H1 (cell line): ENCODE results near the gene TNRC6B. TPM values are rescaled to one million over a fixed set of nuclear protein-coding genes. Genes with fewer than 3 reads are reported as not detected.

Experiments used
- CEBPB ChIP-seq: IDR thresholded peaks from 2 replicates; pipeline ENCODE4 v1.6.1; 2012; ENCODE audit warnings: low read depth, low read length
- CHD2 ChIP-seq: IDR thresholded peaks from 2 replicates; pipeline ENCODE4 v1.6.1; 2012; ENCODE audit warnings: low read length, improper control_type of control experiment
- CREB1 ChIP-seq: IDR thresholded peaks from 2 replicates; pipeline ENCODE4 v1.6.1; 2012; ENCODE audit warnings: inconsistent platforms
- NRF1 ChIP-seq: IDR thresholded peaks from 2 replicates; pipeline ENCODE4 v1.6.1; 2011; ENCODE audit warnings: mild to moderate bottlenecking, low read depth, low read length, improper control_type of control experiment
- RAD21 ChIP-seq, 2 experiments: IDR thresholded peaks in 1 of 2; conservative IDR thresholded peaks in 1 of 2; 2 replicates each; pipeline ENCODE4 v1.6.1; 2011; ENCODE audit warnings: low read depth in 2 of 2, low read length in 2 of 2, improper control_type of control experiment in 1 of 2, inconsistent platforms in 1 of 2, mild to moderate bottlenecking in 1 of 2, moderate library complexity in 1 of 2
- SP1 ChIP-seq: IDR thresholded peaks from 2 replicates; pipeline ENCODE4 v1.6.1; 2011; ENCODE audit warnings: low read depth, low read length
- SUZ12 ChIP-seq: fragments of 200-600 bp; sonication (generic); IDR thresholded peaks from 2 replicates; pipeline ENCODE4 v1.6.1; 2012; ENCODE audit warnings: mild to moderate bottlenecking, inconsistent platforms, low read length, moderate library complexity, mixed read lengths
- polyA plus RNA-seq, 7 experiments: library from polyadenylated mRNA; depleted of rRNA in 3 of 7; stranded (reverse) in 5 of 7; unstranded in 2 of 7; fragments of >200 nt in 5 of 7; fragments of 200-250 nt in 2 of 7; gene quantifications; 1 replicate in 5 of 7; 2 replicates in 1 of 7; 4 replicates in 1 of 7; pipeline versions ENCODE4 v1.2.1 to v1.2.3, GENCODE V29; 2011 to 2013; ENCODE audit warnings: missing spikeins in 2 of 7, mixed read lengths in 2 of 7
- total RNA-seq: library from RNA; stranded (reverse); fragmentation: NEBNext Ultra II Directional; extraction: Animal tissue kit (Norgen Biotek cat#: 25700); gene quantifications from 2 replicates; pipeline ENCODE4 v1.2.1, GENCODE V29; 2021

The TNRC6B gene
- total and polyA plus RNA-seq, 2 of the 8 experiments (the other 6 are each of a cell fraction or from before 2014, with no cell fraction given): 12.5 to 48.9 TPM

- no peak for TF ChIP-seq SUZ12
- TF ChIP-seq SP1: no peak
- no peak for TF ChIP-seq NRF1
- TF ChIP-seq CHD2: no peak
- TF ChIP-seq CREB1: no peak
- no peak for TF ChIP-seq RAD21 (IDR thresholded peaks at IDR 0.05 in 1 of 2, conservative IDR thresholded peaks at IDR 0.05 in 1 of 2; ENCODE audit: low read depth in 2 of 2, low read length in 2 of 2)
- no peak for TF ChIP-seq CEBPB
Observed at GRCh38 chr22:40198733-40199132, 21.0 kb downstream of the TNRC6B start (continued).
